Ovary (tissue), 9 donors: ENCODE results near the gene SLC39A11. TPM values are rescaled to one million over a fixed set of nuclear protein-coding genes. Genes with fewer than 3 reads are reported as not detected.

Experiments used
- DNase-seq, 5 donors: peaks; one replicate each; pipeline ENCODE4 v3.0.0-alpha.2; 2019 to 2020
- H3K27ac ChIP-seq, 2 donors: fragments of 200-600 bp; one replicate each; pipeline versions ENCODE4 v1.5.1 to v1.8.0; 2019 to 2022
- H3K27me3 ChIP-seq: fragments of 200-600 bp; one replicate; pipeline ENCODE4 v1.8.0; 2022
- H3K36me3 ChIP-seq: fragments of 200-600 bp; sonication (generic); one replicate; pipeline ENCODE4 v1.5.1; 2019
- H3K4me1 ChIP-seq: one replicate; pipeline ENCODE4 v1.8.1; 2013; ENCODE audit warnings: mild to moderate bottlenecking, moderate library complexity; ENCODE audit not compliant: insufficient read depth
- H3K4me3 ChIP-seq: fragments of 200-600 bp; sonication (generic); one replicate; pipeline ENCODE4 v1.5.1; 2017
- H3K9me3 ChIP-seq, 2 donors: fragments of 200-600 bp in 1 of 2; sonication (generic) in 1 of 2; one replicate each; pipeline versions ENCODE4 v1.5.1 to v1.8.1; 2013 to 2019; ENCODE audit warnings: mild to moderate bottlenecking in 1 of 2, moderate library complexity in 1 of 2
- CTCF ChIP-seq, 3 donors: fragments of 450-650 bp in 2 of 3; fragments of 200-600 bp in 1 of 3; IDR thresholded peaks; one replicate each; pipeline versions ENCODE4 v1.5.1 to v1.8.0; 2016 to 2022; ENCODE audit warnings: antibody characterized with exemption in 3 of 3, mild to moderate bottlenecking in 1 of 3
- EP300 ChIP-seq: sonication (generic); formaldehyde crosslinking; IDR thresholded peaks from one replicate; pipeline ENCODE4 v1.6.1; 2017; ENCODE audit warnings: antibody characterized with exemption
- POLR2A ChIP-seq: fragments of 450-650 bp; IDR thresholded peaks from one replicate; pipeline ENCODE4 v1.6.1; 2017; ENCODE audit warnings: antibody characterized with exemption, mild to moderate bottlenecking, moderate library complexity
- WGBS, 3 donors: extraction: QIAGEN DNeasy Blood & Tissue Kit in 1 of 3; methylation state at CpG; one replicate each; pipeline versions ENCODE4 v1.1.5 to v1.1.7; 2013 to 2017; 5-methylcytosine and 5-hydroxymethylcytosine counted together
- intact Hi-C, 4 donors: fragments of 100-400 bp; cut with DNase I; formaldehyde crosslinking; loops; one replicate each; pipeline versions ENCODE4 v1.11.0 to v1.15.1; 2022 to 2023
- polyA plus RNA-seq, 2 donors: library from polyadenylated mRNA; stranded (reverse); fragments of 200-250 nt in 1 of 2; fragments of 350-450 nt in 1 of 2; fragmentation: Illumina TruSeq in 1 of 2; extraction: RNeasy Lipid Tissue Mini Kit (QIAGEN cat#74804) in 1 of 2; gene quantifications; one replicate each; pipeline ENCODE4 v1.2.3, GENCODE V29; 2013 to 2014
- total RNA-seq, 7 donors: library from RNA; depleted of rRNA in 2 of 7; stranded (reverse); fragments of >200 nt in 2 of 7; fragmentation: NEBNext Ultra II Directional in 3 of 7; extraction: Animal tissue kit (Norgen Biotek cat#: 25700) in 3 of 7; gene quantifications; one replicate each; pipeline versions ENCODE4 v1.1.0 to v1.2.4, GENCODE V29; 2016 to 2023
- donor health status: DM: no; HTN: no; CAD: no; lungs with moderate emphysema.
- donor health status: DM: no; HTN: no; CAD: no.
- donor health status: Bipolar disorder and iron deficiency.
- donor health status: DM: yes; HTN: yes; CAD: no.
- donor health status: DM: no; HTN: no; CAD: no.
- donor health status: DM: yes; HTN: yes; CAD: no.

The SLC39A11 gene
- total and polyA plus RNA-seq, 9 donors = 4.0 to 21.2 (median 10.1) TPM

- H3K27ac ChIP-seq = no peak overlapping the region
- peaks cover 2% of the 10 kb centered on the region for H3K4me1 ChIP-seq
- no peak overlapping the region for H3K4me3 ChIP-seq
- no peak for DNase-seq
- no peaks in the 10 kb centered on the region for H3K9me3 ChIP-seq
- no peak for TF ChIP-seq CTCF (IDR thresholded peaks at IDR 0.05)
- no peak for TF ChIP-seq POLR2A
- no peak for TF ChIP-seq EP300
- intact Hi-C loops = no loop called here
- H3K27me3 ChIP-seq = no peaks in the 10 kb centered on the region
- 83 to 89% (median 88%) methylated on average over 11 of the region's 11 CpGs for WGBS, 3 donors
- no peaks in the 10 kb centered on the region for H3K36me3 ChIP-seq
Measured at GRCh38 chr17:73090396-73091202, 1.9 kb downstream of the SLC39A11 start.

- 83 to 87% (median 83%) methylated on average over 12 of the region's 12 CpGs for WGBS, 3 donors
- Histone ChIP-seq H3K4me1 (peaks cover 2% of the 10 kb centered on the region), H3K27me3 (no peaks in the 10 kb centered on the region), H3K27ac (no peak overlapping the region), H3K4me3 (no peak overlapping the region), H3K9me3 (no peaks in the 10 kb centered on the region), H3K36me3 (no peaks in the 10 kb centered on the region)
- no peak for DNase-seq
- intact Hi-C loops = no loop called here
- no peak for TF ChIP-seq CTCF (IDR thresholded peaks at IDR 0.05)
- TF ChIP-seq EP300 = no peak
- no peak for TF ChIP-seq POLR2A
Measured at GRCh38 chr17:73089322-73090317, 2.9 kb downstream of the SLC39A11 start.

- Histone ChIP-seq H3K4me3 (no peak overlapping the region), H3K4me1 (peaks cover 2% of the 10 kb centered on the region), H3K27me3 (no peaks in the 10 kb centered on the region), H3K9me3 (no peaks in the 10 kb centered on the region), H3K27ac (no peak overlapping the region), H3K36me3 (no peaks in the 10 kb centered on the region)
- TF ChIP-seq POLR2A (no peak), EP300 (no peak), CTCF (IDR thresholded peaks at IDR 0.05) (no peak)
- intact Hi-C loops = no loop called here
- WGBS, 3 donors = 75 to 79% (median 75%) methylated on average over 10 of the region's 10 CpGs
- no peak for DNase-seq
Measured at GRCh38 chr17:73088561-73088960, 3.9 kb downstream of the SLC39A11 start.

GRCh38 chr17:73083432-73083831 is 9.1 kb downstream of the SLC39A11 start:
- Histone ChIP-seq H3K4me3 (no peak overlapping the region), H3K4me1 (no peaks in the 10 kb centered on the region), H3K9me3 (no peaks in the 10 kb centered on the region), H3K36me3 (no peaks in the 10 kb centered on the region), H3K27ac (no peak overlapping the region), H3K27me3 (no peaks in the 10 kb centered on the region)
- no peak for DNase-seq
- TF ChIP-seq CTCF (IDR thresholded peaks at IDR 0.05) (no peak), EP300 (no peak), POLR2A (no peak)
- WGBS, 3 donors = 46 to 59% (median 46%) methylated on average over 3 of the region's 3 CpGs
- intact Hi-C loops = no loop called here
